Stimulated activated CD4-positive, alpha-beta T cell treated with anti-CD3 and anti-CD28 coated beads, Interleukin-4, amount 100 ng/mL, for 24 hours (primary cell): ENCODE data around the gene KLF16.

Source experiments
- DNase-seq: peaks from one replicate; pipeline ENCODE4 v3.0.0-alpha.2; 2020

KLF16 gene

GRCh38 chr19:1839658-1840540 lies 23.5 kb downstream of the KLF16 start:
- DNase-seq = no peak

DNA sequence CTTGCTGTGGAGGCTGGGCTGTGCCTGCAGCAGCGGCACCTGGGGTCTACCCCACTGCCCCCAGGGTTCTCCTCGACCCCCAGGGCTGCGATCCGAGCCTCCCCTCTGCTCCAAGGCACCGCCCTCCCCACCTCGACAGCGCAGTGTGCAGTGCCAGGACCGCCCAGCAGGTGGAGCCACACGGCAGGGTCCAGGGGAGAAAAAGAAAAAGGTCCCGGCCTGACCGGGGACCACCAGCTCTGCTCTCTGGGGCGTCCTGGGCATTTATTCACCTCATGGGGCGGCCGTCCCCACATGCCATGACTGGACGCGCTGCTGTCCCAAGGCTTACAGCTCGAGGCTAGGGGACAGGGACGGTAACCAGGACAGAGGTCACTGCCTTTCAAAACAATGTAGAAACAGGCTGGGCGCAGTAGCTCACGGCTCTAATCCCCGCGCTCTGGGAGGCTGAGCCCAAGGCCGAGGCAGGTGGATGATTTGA lies 25.7 kb downstream of the KLF16 start:
- DNase-seq = peak; percentile 65

- no peak for DNase-seq
Observed at GRCh38 chr19:1837222-1837565, 26.2 kb downstream of the KLF16 start.

GRCh38 chr19:1836458-1837221 lies 26.7 kb downstream of the KLF16 start:
- no peak for DNase-seq

- DNase-seq = no peak
Observed at GRCh38 chr19:1833540-1833939, 29.8 kb downstream of the KLF16 start.

GRCh38 chr19:1832046-1832663 lies 31.2 kb downstream of the KLF16 start:
- no peak for DNase-seq

- DNase-seq = no peak
Observed at GRCh38 chr19:1830978-1831377, 32.4 kb downstream of the KLF16 start.

GRCh38 chr19:1830568-1830967 lies 32.8 kb downstream of the KLF16 start:
- DNase-seq = no peak

DNA sequence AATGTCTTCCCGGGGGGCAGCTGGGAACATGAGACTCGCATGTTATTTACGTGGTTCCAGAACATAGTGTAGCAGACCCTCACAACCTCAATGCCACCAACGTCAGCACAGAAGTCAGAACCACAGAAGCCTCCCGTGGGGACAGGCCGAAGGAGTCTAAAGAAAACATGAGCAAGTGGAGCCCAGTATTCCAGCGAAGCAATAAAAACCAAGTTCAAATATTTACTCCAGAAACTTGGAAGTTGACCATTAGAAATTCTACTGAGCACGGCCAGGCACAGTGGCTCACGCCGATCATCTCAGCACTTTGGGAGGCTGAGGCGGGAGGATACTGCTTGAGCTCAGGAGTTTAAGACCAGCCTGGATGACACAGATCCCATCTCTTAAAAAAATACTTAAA lies 33.4 kb downstream of the KLF16 start:
- no peak for DNase-seq

- no peak for DNase-seq
Observed at GRCh38 chr19:1828279-1829238, 34.8 kb downstream of the KLF16 start.

DNA sequence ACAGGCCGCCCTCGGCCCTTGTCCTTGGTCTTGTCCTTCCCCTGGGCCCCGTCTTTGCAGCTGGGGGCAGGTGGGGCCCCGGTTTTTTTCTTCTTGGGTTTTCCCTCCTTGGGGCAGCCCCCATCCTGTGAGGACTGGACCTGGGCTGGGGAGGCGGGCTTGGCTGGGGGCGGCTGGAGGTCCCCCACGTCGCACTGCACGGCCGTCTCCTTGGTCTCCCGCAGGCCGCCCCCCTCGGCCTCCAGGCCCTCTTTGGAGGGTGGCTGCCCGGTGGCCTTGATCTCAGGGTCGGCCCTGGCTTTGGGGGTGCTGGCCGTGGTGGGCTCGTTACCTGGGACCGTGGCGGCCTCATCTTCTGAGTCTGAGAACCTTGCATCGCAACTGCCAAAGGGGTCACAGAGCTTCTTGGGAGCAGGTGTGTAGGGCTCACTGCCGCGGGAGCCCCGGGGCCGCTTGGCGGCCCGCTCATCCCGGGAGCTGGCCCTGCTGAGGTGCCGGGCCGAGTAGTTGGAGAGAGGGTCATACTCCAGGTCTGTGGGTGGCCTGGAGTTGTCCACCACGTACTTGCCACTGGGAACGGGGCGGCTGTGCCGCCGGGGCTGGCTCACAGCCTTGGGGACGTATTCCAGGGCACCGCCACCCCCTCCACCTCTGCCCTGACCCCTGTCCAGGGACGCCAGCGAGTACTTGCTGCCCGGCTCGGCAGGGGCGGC lies 35.7 kb downstream of the KLF16 start:
- no peak for DNase-seq

DNA sequence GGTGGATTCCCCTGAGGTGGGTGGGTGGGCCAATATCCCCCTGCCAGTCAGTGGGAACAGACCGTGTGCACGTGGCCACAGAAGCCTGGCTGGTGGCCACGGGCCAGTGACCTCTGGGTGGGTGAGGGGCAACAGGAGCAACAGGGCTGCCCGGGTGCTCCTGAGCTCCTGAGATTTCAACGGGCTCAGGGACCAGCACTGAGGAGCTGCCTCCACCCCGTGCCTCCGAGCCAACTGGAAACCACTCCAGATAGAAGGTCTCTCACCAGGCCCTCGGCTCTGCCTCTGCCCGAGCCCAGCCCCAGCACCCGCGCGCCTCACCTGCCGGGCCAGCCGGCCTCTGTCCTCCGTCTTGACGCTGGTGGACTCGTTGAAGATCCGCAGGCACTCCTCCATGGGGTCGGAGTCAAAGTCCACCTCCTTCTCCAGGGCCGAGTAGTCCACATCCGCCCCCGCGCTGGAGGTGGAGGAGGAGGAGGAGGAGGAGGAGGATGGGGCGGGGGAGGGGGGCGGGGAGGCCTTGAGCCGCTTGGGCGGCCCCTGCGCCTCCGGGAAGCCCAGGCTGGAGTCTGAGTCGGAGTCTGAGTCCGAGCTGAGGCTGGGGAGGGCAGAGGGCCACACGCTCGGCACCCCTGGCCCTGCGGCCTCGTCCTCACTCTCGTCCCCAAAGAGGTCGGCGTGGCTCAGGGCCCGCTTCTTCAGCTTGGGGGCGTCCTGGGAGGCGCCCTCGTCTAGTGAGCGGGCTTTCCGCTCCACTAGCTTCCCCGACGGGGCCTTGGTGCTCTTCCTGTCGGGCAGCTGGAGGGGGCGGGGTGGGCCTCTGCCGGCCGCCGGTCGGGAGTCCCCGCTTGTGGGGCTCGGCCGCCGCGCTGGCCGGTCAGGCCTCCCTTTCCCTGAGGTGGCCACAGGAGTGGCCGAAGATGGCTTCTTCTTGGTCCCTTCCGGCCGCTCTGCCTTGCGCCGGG lies 36.5 kb downstream of the KLF16 start:
- no peak for DNase-seq

DNA sequence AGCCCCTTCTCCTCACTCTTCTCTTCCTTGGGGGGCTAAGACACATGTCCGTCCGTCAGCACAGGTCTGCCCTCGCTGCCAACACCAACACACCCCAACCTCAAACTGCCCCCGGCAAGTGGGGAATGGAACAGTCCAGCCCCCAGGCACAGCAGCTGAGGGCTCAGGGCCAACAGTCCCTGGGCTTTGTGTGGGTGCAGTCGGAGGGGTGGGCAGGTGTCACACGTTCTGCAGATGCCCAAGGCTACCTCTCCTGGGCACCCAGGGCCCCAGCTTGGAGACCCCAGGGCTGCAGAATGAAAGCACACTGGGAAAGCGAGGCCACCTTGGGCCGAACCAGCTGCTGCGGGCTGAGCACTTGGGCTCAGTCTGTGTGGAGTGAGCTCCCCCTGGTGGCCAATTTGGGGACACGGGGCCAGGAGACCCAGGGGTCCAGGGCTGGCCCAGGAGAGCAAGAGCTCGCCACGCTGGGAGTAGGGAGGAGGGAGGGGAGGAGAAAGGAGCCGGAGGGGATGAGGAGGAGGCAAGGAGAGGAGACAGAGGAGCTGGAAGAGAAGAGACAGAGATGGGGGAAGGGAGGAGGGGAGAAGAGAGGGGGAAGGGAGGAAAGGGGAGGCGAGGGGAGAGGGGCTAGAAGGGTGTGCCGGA lies 37.3 kb downstream of the KLF16 start:
- peak; percentile 80 for DNase-seq

- DNase-seq = no peak
Observed at GRCh38 chr19:1824252-1824622, 39.1 kb downstream of the KLF16 start.

GRCh38 chr19:1823539-1824251 lies 39.7 kb downstream of the KLF16 start:
- DNase-seq = no peak

DNA sequence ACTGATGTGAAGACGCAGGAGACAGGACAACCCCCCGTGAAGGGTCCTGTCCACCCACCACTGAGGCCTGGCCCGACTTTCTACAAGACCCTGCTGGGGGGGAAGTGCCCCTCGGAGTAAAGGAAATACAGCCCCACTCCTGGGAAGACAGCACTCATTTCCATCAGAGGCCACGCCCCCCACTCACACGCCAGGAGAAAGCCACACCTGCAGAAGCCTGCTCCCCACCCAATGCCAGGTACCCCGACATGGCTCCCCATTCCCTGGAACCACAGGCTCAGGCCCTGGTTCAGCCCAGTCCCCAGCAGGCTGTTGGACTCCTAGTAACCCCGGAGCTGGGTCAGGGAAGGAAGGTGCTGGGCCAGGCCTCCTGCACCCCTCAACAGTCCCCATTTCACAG lies 40.4 kb downstream of the KLF16 start:
- DNase-seq = no peak

- DNase-seq = no peak
Observed at GRCh38 chr19:1822210-1822609, 41.2 kb downstream of the KLF16 start.

- DNase-seq = no peak
Observed at GRCh38 chr19:1819341-1820255, 43.8 kb downstream of the KLF16 start.
